HepG2 (cell line): ENCODE results near the gene GNPNAT1. TPM values are rescaled to one million over a fixed set of nuclear protein-coding genes. Genes with fewer than 3 reads are reported as not detected.

ENCODE experiments used
- FIP1L1 ChIP-seq: fragments of 200-400 bp; formaldehyde crosslinking; IDR thresholded peaks from 2 replicates; pipeline ENCODE4 v1.6.1; 2018; ENCODE audit warnings: low read depth, mild to moderate bottlenecking, low read length, moderate library complexity, borderline replicate concordance; ENCODE audit not compliant: insufficient read depth
- KLF11 ChIP-seq: IDR thresholded peaks from 2 replicates; pipeline ENCODE4 v1.6.1; 2016; ENCODE audit warnings: missing compliant biosample characterization
- NFE2L1 ChIP-seq: sonication (generic); formaldehyde crosslinking; IDR thresholded peaks from 2 replicates; pipeline ENCODE4 v1.4.0; 2020; ENCODE audit warnings: missing genetic modification reagents, mild to moderate bottlenecking, borderline replicate concordance
- NKX3-1 ChIP-seq: sonication (generic); formaldehyde crosslinking; IDR thresholded peaks from 2 replicates; pipeline ENCODE4 v1.5.0; 2020; ENCODE audit warnings: missing genetic modification reagents
- NR3C1 ChIP-seq: sonication (generic); formaldehyde crosslinking; IDR thresholded peaks from 2 replicates; pipeline ENCODE4 v1.4.0; 2020; ENCODE audit warnings: missing genetic modification reagents
- PCBP2 ChIP-seq: fragments of 200-400 bp; formaldehyde crosslinking; optimal IDR thresholded peaks from 2 replicates; pipeline ENCODE3; 2018; ENCODE audit warnings: low read length, low read depth; ENCODE audit not compliant: poor library complexity, severe bottlenecking
- RORA ChIP-seq: sonication (generic); formaldehyde crosslinking; IDR thresholded peaks from 2 replicates; pipeline ENCODE4 v1.5.0; 2020; ENCODE audit warnings: mild to moderate bottlenecking, missing genetic modification reagents, moderate library complexity
- SNAI1 ChIP-seq: sonication (generic); formaldehyde crosslinking; IDR thresholded peaks from 2 replicates; pipeline ENCODE4 v1.5.0; 2020; ENCODE audit warnings: mild to moderate bottlenecking, missing genetic modification reagents, borderline replicate concordance
- SRSF9 ChIP-seq: fragments of 200-400 bp; formaldehyde crosslinking; IDR thresholded peaks from 2 replicates; pipeline ENCODE4 v1.6.1; 2018; ENCODE audit warnings: borderline replicate concordance, mild to moderate bottlenecking, low read depth, low read length; ENCODE audit not compliant: insufficient read depth, poor library complexity, severe bottlenecking
- ZNF101 ChIP-seq: sonication (generic); formaldehyde crosslinking; IDR thresholded peaks from 2 replicates; pipeline ENCODE4 v1.4.0; 2020; ENCODE audit warnings: mild to moderate bottlenecking, low read depth, missing genetic modification reagents, borderline replicate concordance
- ZNF350 ChIP-seq: sonication (generic); formaldehyde crosslinking; IDR thresholded peaks from 2 replicates; pipeline ENCODE4 v1.4.0; 2020; ENCODE audit warnings: mild to moderate bottlenecking, low read depth, missing genetic modification reagents, borderline replicate concordance
- ZNF672 ChIP-seq: sonication (generic); formaldehyde crosslinking; IDR thresholded peaks from 2 replicates; pipeline ENCODE4 v1.8.1; 2022; ENCODE audit warnings: missing genetic modification reagents
- ZNF737 ChIP-seq: sonication (generic); formaldehyde crosslinking; IDR thresholded peaks from 2 replicates; pipeline ENCODE4 v1.5.0; 2020; ENCODE audit warnings: missing genetic modification reagents, mild to moderate bottlenecking, borderline replicate concordance
- polyA plus RNA-seq, 8 experiments: library from polyadenylated mRNA; depleted of rRNA in 3 of 8; stranded (reverse) in 7 of 8; unstranded in 1 of 8; fragments of >200 nt; fragmentation: Illumina TruSeq in 4 of 8; extraction: Trizol in 4 of 8; gene quantifications; 2 replicates each; pipeline versions ENCODE4 v1.2.1 to v1.2.3, GENCODE V29; 2011 to 2016; ENCODE audit warnings: low read depth in 4 of 8, missing spikeins in 1 of 8, mixed read lengths in 1 of 8; ENCODE audit not compliant: insufficient read depth in 1 of 8
- total RNA-seq, 5 experiments: library from RNA; depleted of rRNA; stranded (reverse); fragments of >200 nt; fragmentation: Illumina TruSeq; extraction: Trizol; gene quantifications; 2 replicates each; pipeline ENCODE4 v1.2.3, GENCODE V29; 2016; ENCODE audit warnings: low read depth in 1 of 5
- TF ChIP-seq, protein P1 (sequence below): sonication (generic); formaldehyde crosslinking; conservative IDR thresholded peaks from 2 replicates; pipeline ENCODE4 v1.4.0; 2020; ENCODE audit warnings: mild to moderate bottlenecking, missing genetic modification reagents, moderate library complexity
- TF ChIP-seq, protein P2 (sequence below): IDR thresholded peaks from 2 replicates; pipeline ENCODE4 v1.6.1; 2016; ENCODE audit warnings: missing genetic modification reagents, missing compliant biosample characterization
- TF ChIP-seq, protein P3 (sequence below): IDR thresholded peaks from 2 replicates; pipeline ENCODE4 v1.4.0; 2020; ENCODE audit warnings: mild to moderate bottlenecking, missing genetic modification reagents
- TF ChIP-seq, protein P4 (sequence below): sonication (generic); formaldehyde crosslinking; IDR thresholded peaks from 2 replicates; pipeline ENCODE4 v1.4.0; 2020; ENCODE audit warnings: mild to moderate bottlenecking, missing genetic modification reagents, borderline replicate concordance
- TF ChIP-seq, protein P5 (sequence below): IDR thresholded peaks from 2 replicates; pipeline ENCODE4 v1.6.1; 2016; ENCODE audit warnings: control low read depth

Gene GNPNAT1
- total and polyA plus RNA-seq, 2 of the 13 experiments (the other 11 are each of a cell fraction or from before 2014, with no cell fraction given): 38.3 to 54.9 TPM

DNA sequence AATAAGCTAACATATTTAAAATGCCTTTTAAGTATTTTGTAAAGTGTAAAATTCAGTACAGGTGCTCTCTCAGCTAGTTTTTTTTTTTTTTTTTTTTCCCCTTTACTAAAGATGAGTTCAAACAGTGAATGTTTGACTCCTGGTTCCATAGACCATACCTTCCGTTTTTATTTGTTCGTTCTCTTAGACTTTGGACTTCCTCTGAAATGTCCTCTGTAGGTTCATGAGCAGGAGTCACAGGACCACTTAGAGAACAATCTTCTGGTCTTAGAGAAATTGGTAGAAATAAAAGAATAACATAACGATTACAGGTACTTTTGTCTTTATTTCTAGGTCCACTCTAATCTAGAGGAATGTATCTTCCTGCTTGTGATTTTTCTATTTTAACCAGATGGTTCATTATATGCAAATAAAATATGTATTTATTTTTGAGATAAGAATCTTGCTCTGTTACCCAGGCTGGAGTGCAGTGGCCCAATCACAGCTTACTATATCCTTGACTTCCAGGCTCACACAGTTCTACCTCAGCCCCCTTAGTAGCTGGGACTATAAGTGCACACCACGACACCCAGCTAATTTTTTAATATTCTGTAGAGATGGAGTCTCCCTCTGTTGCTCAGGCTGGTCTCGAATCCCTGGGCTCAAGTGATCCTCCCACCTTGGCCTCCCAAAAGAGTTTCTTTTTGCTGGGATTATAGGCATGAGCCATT, 35.6 kb downstream of the GNPNAT1 start (continued):
- no peak for TF ChIP-seq PCBP2
- TF ChIP-seq, protein P1, sequence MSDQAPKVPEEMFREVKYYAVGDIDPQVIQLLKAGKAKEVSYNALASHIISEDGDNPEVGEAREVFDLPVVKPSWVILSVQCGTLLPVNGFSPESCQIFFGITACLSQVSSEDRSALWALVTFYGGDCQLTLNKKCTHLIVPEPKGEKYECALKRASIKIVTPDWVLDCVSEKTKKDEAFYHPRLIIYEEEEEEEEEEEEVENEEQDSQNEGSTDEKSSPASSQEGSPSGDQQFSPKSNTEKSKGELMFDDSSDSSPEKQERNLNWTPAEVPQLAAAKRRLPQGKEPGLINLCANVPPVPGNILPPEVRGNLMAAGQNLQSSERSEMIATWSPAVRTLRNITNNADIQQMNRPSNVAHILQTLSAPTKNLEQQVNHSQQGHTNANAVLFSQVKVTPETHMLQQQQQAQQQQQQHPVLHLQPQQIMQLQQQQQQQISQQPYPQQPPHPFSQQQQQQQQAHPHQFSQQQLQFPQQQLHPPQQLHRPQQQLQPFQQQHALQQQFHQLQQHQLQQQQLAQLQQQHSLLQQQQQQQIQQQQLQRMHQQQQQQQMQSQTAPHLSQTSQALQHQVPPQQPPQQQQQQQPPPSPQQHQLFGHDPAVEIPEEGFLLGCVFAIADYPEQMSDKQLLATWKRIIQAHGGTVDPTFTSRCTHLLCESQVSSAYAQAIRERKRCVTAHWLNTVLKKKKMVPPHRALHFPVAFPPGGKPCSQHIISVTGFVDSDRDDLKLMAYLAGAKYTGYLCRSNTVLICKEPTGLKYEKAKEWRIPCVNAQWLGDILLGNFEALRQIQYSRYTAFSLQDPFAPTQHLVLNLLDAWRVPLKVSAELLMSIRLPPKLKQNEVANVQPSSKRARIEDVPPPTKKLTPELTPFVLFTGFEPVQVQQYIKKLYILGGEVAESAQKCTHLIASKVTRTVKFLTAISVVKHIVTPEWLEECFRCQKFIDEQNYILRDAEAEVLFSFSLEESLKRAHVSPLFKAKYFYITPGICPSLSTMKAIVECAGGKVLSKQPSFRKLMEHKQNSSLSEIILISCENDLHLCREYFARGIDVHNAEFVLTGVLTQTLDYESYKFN (CRISPR knock-in tag): peak; percentile 97
- no peak for TF ChIP-seq NFE2L1 (CRISPR knock-in tag)
- no peak for TF ChIP-seq SNAI1 (CRISPR knock-in tag)
- TF ChIP-seq RORA: no peak; the same call in 1 of the 2 replicates
- TF ChIP-seq ZNF350 (CRISPR knock-in tag): no peak
- no peak for TF ChIP-seq ZNF101 (CRISPR knock-in tag)
- 0 out of 2 replicates have a peak, but pooled peaks have one; percentile 11 for TF ChIP-seq NKX3-1 (CRISPR knock-in tag)
- no peak for TF ChIP-seq SRSF9
- TF ChIP-seq, protein P2, sequence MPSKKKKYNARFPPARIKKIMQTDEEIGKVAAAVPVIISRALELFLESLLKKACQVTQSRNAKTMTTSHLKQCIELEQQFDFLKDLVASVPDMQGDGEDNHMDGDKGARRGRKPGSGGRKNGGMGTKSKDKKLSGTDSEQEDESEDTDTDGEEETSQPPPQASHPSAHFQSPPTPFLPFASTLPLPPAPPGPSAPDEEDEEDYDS (CRISPR knock-in tag): no peak; the same call in 1 of the 2 replicates
- TF ChIP-seq, protein P3, sequence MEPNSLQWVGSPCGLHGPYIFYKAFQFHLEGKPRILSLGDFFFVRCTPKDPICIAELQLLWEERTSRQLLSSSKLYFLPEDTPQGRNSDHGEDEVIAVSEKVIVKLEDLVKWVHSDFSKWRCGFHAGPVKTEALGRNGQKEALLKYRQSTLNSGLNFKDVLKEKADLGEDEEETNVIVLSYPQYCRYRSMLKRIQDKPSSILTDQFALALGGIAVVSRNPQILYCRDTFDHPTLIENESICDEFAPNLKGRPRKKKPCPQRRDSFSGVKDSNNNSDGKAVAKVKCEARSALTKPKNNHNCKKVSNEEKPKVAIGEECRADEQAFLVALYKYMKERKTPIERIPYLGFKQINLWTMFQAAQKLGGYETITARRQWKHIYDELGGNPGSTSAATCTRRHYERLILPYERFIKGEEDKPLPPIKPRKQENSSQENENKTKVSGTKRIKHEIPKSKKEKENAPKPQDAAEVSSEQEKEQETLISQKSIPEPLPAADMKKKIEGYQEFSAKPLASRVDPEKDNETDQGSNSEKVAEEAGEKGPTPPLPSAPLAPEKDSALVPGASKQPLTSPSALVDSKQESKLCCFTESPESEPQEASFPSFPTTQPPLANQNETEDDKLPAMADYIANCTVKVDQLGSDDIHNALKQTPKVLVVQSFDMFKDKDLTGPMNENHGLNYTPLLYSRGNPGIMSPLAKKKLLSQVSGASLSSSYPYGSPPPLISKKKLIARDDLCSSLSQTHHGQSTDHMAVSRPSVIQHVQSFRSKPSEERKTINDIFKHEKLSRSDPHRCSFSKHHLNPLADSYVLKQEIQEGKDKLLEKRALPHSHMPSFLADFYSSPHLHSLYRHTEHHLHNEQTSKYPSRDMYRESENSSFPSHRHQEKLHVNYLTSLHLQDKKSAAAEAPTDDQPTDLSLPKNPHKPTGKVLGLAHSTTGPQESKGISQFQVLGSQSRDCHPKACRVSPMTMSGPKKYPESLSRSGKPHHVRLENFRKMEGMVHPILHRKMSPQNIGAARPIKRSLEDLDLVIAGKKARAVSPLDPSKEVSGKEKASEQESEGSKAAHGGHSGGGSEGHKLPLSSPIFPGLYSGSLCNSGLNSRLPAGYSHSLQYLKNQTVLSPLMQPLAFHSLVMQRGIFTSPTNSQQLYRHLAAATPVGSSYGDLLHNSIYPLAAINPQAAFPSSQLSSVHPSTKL (CRISPR knock-in tag): peak; percentile 66
- TF ChIP-seq FIP1L1: no peak
- TF ChIP-seq ZNF672 (CRISPR knock-in tag): no peak
- TF ChIP-seq, protein P4, sequence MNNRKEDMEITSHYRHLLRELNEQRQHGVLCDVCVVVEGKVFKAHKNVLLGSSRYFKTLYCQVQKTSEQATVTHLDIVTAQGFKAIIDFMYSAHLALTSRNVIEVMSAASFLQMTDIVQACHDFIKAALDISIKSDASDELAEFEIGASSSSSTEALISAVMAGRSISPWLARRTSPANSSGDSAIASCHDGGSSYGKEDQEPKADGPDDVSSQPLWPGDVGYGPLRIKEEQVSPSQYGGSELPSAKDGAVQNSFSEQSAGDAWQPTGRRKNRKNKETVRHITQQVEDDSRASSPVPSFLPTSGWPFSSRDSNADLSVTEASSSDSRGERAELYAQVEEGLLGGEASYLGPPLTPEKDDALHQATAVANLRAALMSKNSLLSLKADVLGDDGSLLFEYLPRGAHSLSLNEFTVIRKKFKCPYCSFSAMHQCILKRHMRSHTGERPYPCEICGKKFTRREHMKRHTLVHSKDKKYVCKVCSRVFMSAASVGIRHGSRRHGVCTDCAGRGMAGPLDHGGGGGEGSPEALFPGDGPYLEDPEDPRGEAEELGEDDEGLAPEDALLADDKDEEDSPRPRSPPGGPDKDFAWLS (CRISPR knock-in tag): no peak
- no peak for TF ChIP-seq NR3C1 (CRISPR knock-in tag)
- no peak for TF ChIP-seq ZNF737 (CRISPR knock-in tag)
- TF ChIP-seq, protein P5, sequence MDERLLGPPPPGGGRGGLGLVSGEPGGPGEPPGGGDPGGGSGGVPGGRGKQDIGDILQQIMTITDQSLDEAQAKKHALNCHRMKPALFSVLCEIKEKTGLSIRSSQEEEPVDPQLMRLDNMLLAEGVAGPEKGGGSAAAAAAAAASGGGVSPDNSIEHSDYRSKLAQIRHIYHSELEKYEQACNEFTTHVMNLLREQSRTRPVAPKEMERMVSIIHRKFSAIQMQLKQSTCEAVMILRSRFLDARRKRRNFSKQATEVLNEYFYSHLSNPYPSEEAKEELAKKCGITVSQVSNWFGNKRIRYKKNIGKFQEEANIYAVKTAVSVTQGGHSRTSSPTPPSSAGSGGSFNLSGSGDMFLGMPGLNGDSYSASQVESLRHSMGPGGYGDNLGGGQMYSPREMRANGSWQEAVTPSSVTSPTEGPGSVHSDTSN (CRISPR knock-in tag): no peak
- no peak for TF ChIP-seq KLF11 (CRISPR knock-in tag)
